SH-SY5Y (cell line): ENCODE results near the gene SLC16A5.

Source experiments
- GATA2 ChIP-seq: IDR thresholded peaks from 2 replicates; pipeline ENCODE4 v1.6.1; 2011; ENCODE audit warnings: mild to moderate bottlenecking, low read depth, low read length
- GATA3 ChIP-seq: IDR thresholded peaks from 2 replicates; pipeline ENCODE4 v1.6.1; 2011; ENCODE audit warnings: low read depth, mild to moderate bottlenecking, low read length, moderate library complexity

DNA sequence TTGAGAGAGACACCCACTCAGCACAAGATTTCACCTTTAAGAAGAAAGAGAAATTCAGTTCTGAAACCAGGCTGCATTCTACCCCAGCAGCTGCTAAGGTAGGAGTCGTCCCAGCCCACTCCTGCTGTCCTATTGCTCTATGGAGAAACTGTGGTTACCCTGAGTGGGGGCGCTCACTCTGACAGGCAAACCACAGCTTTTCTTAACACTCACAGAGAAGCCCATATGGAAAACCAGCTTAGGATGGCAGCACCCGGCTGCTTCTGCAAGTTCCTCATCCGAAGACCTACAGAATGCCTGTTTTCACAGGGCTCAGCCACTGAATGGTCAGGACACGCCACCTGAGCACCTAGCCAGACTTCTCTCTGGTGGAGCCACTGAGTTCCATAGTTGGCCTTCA lies 48.5 kb upstream of the SLC16A5 start:
- TF ChIP-seq GATA2 (no peak), GATA3 (no peak)
